ENCODE results near the gene ZNF319.

The ZNF319 gene

DNA sequence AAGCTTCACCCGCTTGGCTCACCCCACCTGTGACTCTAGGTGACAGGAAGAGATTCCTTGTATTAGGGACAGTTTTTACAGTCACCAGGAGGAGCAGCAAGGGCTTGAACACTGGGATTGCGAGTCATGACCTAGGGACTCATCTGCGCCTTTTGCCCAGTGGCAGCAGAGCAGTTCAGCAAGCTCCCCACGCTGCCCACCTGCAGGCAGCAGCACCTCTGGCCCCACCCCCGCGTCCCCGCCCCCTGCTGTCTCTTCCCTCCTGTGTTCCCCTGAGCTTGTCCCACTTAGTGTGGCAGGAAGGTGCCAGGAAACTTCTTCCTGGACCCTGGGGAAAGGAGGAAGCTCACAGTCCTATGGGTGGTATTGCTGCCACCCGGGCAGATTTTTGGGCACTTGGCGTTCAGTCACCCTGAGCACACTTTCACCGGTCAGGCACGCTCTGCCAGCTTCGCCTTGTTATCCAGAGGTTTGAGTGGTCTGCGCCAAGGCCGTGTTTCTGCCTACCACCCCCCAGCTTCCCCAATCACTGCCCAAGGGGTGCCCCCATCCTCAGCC lies 33.7 kb upstream of the ZNF319 start:
- Histone ChIP-seq H3K27me3 (peaks cover 5% of the 10 kb centered on the region), H3K27ac (no peak overlapping the region), H3K4me1 (ENCODE audit: control insufficient read depth in 1 of 2, insufficient read depth in 1 of 2, low read depth in 1 of 2, low read length in 1 of 2) (no peaks in the 10 kb centered on the region), H3K36me3 (no peaks in the 10 kb centered on the region), H3K4me3 (ENCODE audit: low read depth in 1 of 2, low read length in 1 of 2) (no peak overlapping the region), H3K9me3 (no peaks in the 10 kb centered on the region)
- no peak for TF ChIP-seq CTCF (IDR thresholded peaks at IDR 0.05)

GRCh38 chr16:58032710-58033293 lies 32.3 kb upstream of the ZNF319 start:
- Histone ChIP-seq H3K4me1 (ENCODE audit: control insufficient read depth in 1 of 2, insufficient read depth in 1 of 2, low read depth in 1 of 2, low read length in 1 of 2) (no peaks in the 10 kb centered on the region), H3K9me3 (no peaks in the 10 kb centered on the region), H3K27me3 (peaks cover 18% of the 10 kb centered on the region), H3K27ac (no peak overlapping the region), H3K36me3 (no peaks in the 10 kb centered on the region), H3K4me3 (ENCODE audit: low read depth in 1 of 2, low read length in 1 of 2) (no peak overlapping the region)
- TF ChIP-seq CTCF (IDR thresholded peaks at IDR 0.05), result no peak

- no peak overlapping the region for H3K27ac ChIP-seq
- peaks cover 34% of the 10 kb centered on the region for H3K27me3 ChIP-seq
- H3K36me3 ChIP-seq, result no peaks in the 10 kb centered on the region
- no peaks in the 10 kb centered on the region for H3K9me3 ChIP-seq
- H3K4me1 ChIP-seq (ENCODE audit: control insufficient read depth in 1 of 2, insufficient read depth in 1 of 2, low read depth in 1 of 2, low read length in 1 of 2), result peaks cover 9 to 12% of the 10 kb centered on the region in 2 experiments
- H3K4me3 ChIP-seq (ENCODE audit: low read depth in 1 of 2, low read length in 1 of 2), result no peak overlapping the region
- TF ChIP-seq CTCF (IDR thresholded peaks at IDR 0.05), result no peak
Observed at GRCh38 chr16:58031016-58031800, 30.7 kb upstream of the ZNF319 start.

DNA sequence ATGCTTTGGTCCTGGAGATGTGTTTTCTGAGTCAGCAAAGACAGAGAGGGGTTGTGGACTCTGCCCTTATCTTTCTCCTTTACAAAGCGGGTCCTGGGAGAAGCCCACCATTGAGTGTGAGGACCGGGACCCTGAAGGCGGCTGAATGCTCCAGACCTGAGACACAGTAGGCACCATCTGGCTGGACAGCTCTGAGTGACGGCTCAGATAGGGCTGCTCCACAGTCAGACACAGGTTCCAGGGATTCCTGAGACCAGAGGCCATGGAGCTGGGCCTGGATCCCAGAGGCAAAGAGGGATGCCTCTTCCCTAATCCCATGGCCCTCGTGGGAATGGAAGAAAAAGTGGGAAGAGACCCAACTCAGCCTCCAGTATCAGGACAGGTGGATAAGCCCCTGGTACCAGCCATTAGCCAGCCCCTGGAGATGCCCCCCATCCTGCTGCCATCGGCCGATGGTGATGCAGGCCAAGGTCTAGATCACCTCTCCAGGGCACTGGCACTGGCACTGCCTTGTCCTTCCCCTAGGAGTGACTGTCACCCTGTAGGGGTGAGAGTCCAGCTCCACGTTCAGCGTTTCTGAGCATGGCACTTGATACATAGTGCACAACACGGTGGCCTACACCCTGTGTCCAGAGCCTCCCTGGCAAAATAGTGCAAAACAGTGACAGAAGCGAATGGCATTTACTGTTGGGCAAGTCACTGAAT lies 29.8 kb upstream of the ZNF319 start:
- no peak overlapping the region for H3K27ac ChIP-seq
- no peaks in the 10 kb centered on the region for H3K9me3 ChIP-seq
- peaks cover 43% of the 10 kb centered on the region for H3K27me3 ChIP-seq
- H3K4me3 ChIP-seq (ENCODE audit: low read depth in 1 of 2, low read length in 1 of 2), result no peak overlapping the region
- no peaks in the 10 kb centered on the region for H3K36me3 ChIP-seq
- peaks cover 19 to 21% of the 10 kb centered on the region in 2 experiments for H3K4me1 ChIP-seq (ENCODE audit: control insufficient read depth in 1 of 2, insufficient read depth in 1 of 2, low read depth in 1 of 2, low read length in 1 of 2)
- TF ChIP-seq CTCF (IDR thresholded peaks at IDR 0.05), result no peak

DNA sequence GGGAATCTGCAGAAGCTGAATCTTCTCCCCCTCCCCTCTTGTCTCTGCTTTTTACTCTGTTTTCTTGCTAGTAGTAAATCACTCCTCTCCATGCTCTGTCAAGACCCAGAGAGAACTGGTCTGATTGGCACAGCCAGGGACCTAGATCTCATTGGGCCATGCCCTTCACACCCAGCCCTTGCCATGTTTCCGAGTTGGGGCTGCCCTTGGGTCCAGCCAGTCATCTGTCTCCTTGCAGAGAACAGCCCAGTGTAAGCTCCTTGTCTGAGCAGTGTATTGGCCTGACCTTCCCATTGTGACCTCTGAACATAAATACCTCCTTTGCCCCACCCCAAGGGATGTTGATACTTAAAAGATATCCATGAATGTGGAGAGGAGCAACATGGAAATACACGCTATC lies 28.9 kb upstream of the ZNF319 start:
- Histone ChIP-seq H3K4me3 (ENCODE audit: low read depth in 1 of 2, low read length in 1 of 2) (no peak overlapping the region), H3K9me3 (no peaks in the 10 kb centered on the region), H3K27me3 (peaks cover 52% of the 10 kb centered on the region), H3K4me1 (ENCODE audit: control insufficient read depth in 1 of 2, insufficient read depth in 1 of 2, low read depth in 1 of 2, low read length in 1 of 2) (peaks cover 26 to 30% of the 10 kb centered on the region in 2 experiments), H3K27ac (no peak overlapping the region), H3K36me3 (no peaks in the 10 kb centered on the region)
- no peak for TF ChIP-seq CTCF (IDR thresholded peaks at IDR 0.05)
